IPS-18a (cell line): Measurements from ENCODE around the gene AFAP1L2.

ENCODE experiments used
- H3K27ac ChIP-seq: one replicate; pipeline ENCODE4 v1.5.1; 2013; ENCODE audit warnings: low read length
- H3K27me3 ChIP-seq: one replicate; pipeline ENCODE4 v1.6.1; 2013; ENCODE audit warnings: mild to moderate bottlenecking, low read length; ENCODE audit not compliant: control insufficient read depth, insufficient read depth
- H3K36me3 ChIP-seq: one replicate; pipeline ENCODE4 v1.6.1; 2013; ENCODE audit warnings: low read depth, low read length; ENCODE audit not compliant: control insufficient read depth
- H3K4me1 ChIP-seq: one replicate; pipeline ENCODE4 v1.6.1; 2013; ENCODE audit warnings: low read depth, low read length; ENCODE audit not compliant: control insufficient read depth
- H3K4me3 ChIP-seq: one replicate; pipeline ENCODE4 v1.5.1; 2013; ENCODE audit warnings: low read length
- H3K9ac ChIP-seq: one replicate; pipeline ENCODE4 v1.6.1; 2013; ENCODE audit warnings: mild to moderate bottlenecking, low read length, moderate library complexity
- H3K9me3 ChIP-seq: one replicate; pipeline ENCODE4 v1.6.1; 2013; ENCODE audit warnings: low read depth, low read length; ENCODE audit not compliant: control insufficient read depth

AFAP1L2 gene

GRCh38 chr10:114276671-114277070 lies 127.6 kb downstream of the AFAP1L2 start:
- Histone ChIP-seq H3K27me3 (no peaks in the 10 kb centered on the region), H3K9me3 (no peaks in the 10 kb centered on the region)

GRCh38 chr10:114276066-114276465 lies 128.2 kb downstream of the AFAP1L2 start:
- H3K27me3 ChIP-seq: no peaks in the 10 kb centered on the region
- no peaks in the 10 kb centered on the region for H3K4me1 ChIP-seq
- no peaks in the 10 kb centered on the region for H3K36me3 ChIP-seq
- H3K9me3 ChIP-seq: no peaks in the 10 kb centered on the region
- no peak overlapping the region for H3K9ac ChIP-seq
- no peak overlapping the region for H3K4me3 ChIP-seq
- no peak overlapping the region for H3K27ac ChIP-seq

More at GRCh38 chr10:114276671-114277070, 127.6 kb downstream of the AFAP1L2 start:
- Histone ChIP-seq H3K27ac (no peak overlapping the region), H3K4me3 (no peak overlapping the region), H3K9ac (no peak overlapping the region), H3K36me3 (no peaks in the 10 kb centered on the region), H3K4me1 (no peaks in the 10 kb centered on the region)

- Histone ChIP-seq H3K27me3 (no peaks in the 10 kb centered on the region), H3K4me1 (no peaks in the 10 kb centered on the region), H3K36me3 (no peaks in the 10 kb centered on the region), H3K9me3 (no peaks in the 10 kb centered on the region), H3K27ac (no peak overlapping the region), H3K4me3 (no peak overlapping the region), H3K9ac (no peak overlapping the region)
Observed at GRCh38 chr10:114274616-114275453, 129.5 kb downstream of the AFAP1L2 start.

GRCh38 chr10:114273910-114274309 lies 130.4 kb downstream of the AFAP1L2 start:
- H3K4me1 ChIP-seq: no peaks in the 10 kb centered on the region
- no peaks in the 10 kb centered on the region for H3K27me3 ChIP-seq
- H3K27ac ChIP-seq: no peak overlapping the region
- H3K9me3 ChIP-seq: no peaks in the 10 kb centered on the region
- no peaks in the 10 kb centered on the region for H3K36me3 ChIP-seq
- H3K4me3 ChIP-seq: no peak overlapping the region
- H3K9ac ChIP-seq: no peak overlapping the region

- Histone ChIP-seq H3K27me3 (no peaks in the 10 kb centered on the region), H3K9me3 (no peaks in the 10 kb centered on the region), H3K36me3 (no peaks in the 10 kb centered on the region), H3K27ac (no peak overlapping the region), H3K9ac (no peak overlapping the region), H3K4me3 (no peak overlapping the region), H3K4me1 (no peaks in the 10 kb centered on the region)
Observed at GRCh38 chr10:114272696-114273095, 131.6 kb downstream of the AFAP1L2 start.

- H3K36me3 ChIP-seq: no peaks in the 10 kb centered on the region
- H3K27me3 ChIP-seq: no peaks in the 10 kb centered on the region
- H3K27ac ChIP-seq: no peak overlapping the region
- no peak overlapping the region for H3K9ac ChIP-seq
- H3K4me1 ChIP-seq: no peaks in the 10 kb centered on the region
- no peaks in the 10 kb centered on the region for H3K9me3 ChIP-seq
- no peak overlapping the region for H3K4me3 ChIP-seq
Observed at GRCh38 chr10:114271779-114272167, 132.5 kb downstream of the AFAP1L2 start.

- no peaks in the 10 kb centered on the region for H3K36me3 ChIP-seq
- H3K4me3 ChIP-seq: no peak overlapping the region
- no peak overlapping the region for H3K27ac ChIP-seq
- no peaks in the 10 kb centered on the region for H3K4me1 ChIP-seq
- no peaks in the 10 kb centered on the region for H3K27me3 ChIP-seq
- no peaks in the 10 kb centered on the region for H3K9me3 ChIP-seq
- H3K9ac ChIP-seq: no peak overlapping the region
Observed at GRCh38 chr10:114271075-114271778, 133.1 kb downstream of the AFAP1L2 start.

- Histone ChIP-seq H3K9me3 (no peaks in the 10 kb centered on the region), H3K27ac (no peak overlapping the region), H3K9ac (no peak overlapping the region), H3K4me1 (peaks cover 5% of the 10 kb centered on the region), H3K27me3 (no peaks in the 10 kb centered on the region), H3K36me3 (no peaks in the 10 kb centered on the region), H3K4me3 (no peak overlapping the region)
Observed at GRCh38 chr10:114266521-114266920, 137.8 kb downstream of the AFAP1L2 start.

GRCh38 chr10:114265392-114266053 lies 138.8 kb downstream of the AFAP1L2 start:
- no peak overlapping the region for H3K9ac ChIP-seq
- H3K27ac ChIP-seq: no peak overlapping the region
- H3K36me3 ChIP-seq: no peaks in the 10 kb centered on the region
- no peaks in the 10 kb centered on the region for H3K9me3 ChIP-seq
- peaks cover 5% of the 10 kb centered on the region for H3K4me1 ChIP-seq
- no peaks in the 10 kb centered on the region for H3K27me3 ChIP-seq
- no peak overlapping the region for H3K4me3 ChIP-seq

- no peaks in the 10 kb centered on the region for H3K27me3 ChIP-seq
- H3K36me3 ChIP-seq: no peaks in the 10 kb centered on the region
- H3K4me3 ChIP-seq: no peak overlapping the region
- H3K4me1 ChIP-seq: peaks cover 5% of the 10 kb centered on the region
- H3K27ac ChIP-seq: no peak overlapping the region
- no peaks in the 10 kb centered on the region for H3K9me3 ChIP-seq
- H3K9ac ChIP-seq: no peak overlapping the region
Observed at GRCh38 chr10:114262496-114262895, 141.8 kb downstream of the AFAP1L2 start.

GRCh38 chr10:114261076-114261475 lies 143.2 kb downstream of the AFAP1L2 start:
- peaks cover 5% of the 10 kb centered on the region for H3K4me1 ChIP-seq
- H3K9me3 ChIP-seq: no peaks in the 10 kb centered on the region
- H3K27ac ChIP-seq: no peak overlapping the region
- no peaks in the 10 kb centered on the region for H3K27me3 ChIP-seq
- H3K9ac ChIP-seq: no peak overlapping the region
- no peaks in the 10 kb centered on the region for H3K36me3 ChIP-seq
- no peak overlapping the region for H3K4me3 ChIP-seq
